A549 treated with ZK216348 at 1 μM for 4 hours (cell line): Measurements from ENCODE around the gene OSBPL1A. TPM values are rescaled to one million over a fixed set of nuclear protein-coding genes. Genes with fewer than 3 reads are reported as not detected.

Experiments
- total RNA-seq: library from RNA; stranded (reverse); fragments of 200-300 nt; extraction: Qiagen RNA extraction; gene quantifications from 5 replicates; pipeline ENCODE4 v1.2.3, GENCODE V29; 2022; ENCODE audit warnings: low read depth

The OSBPL1A gene
- 11.0 to 16.5 TPM (median 13.2 TPM) in 5 replicates for total RNA-seq

GRCh38 chr18:24397694-24398368 is at the start of gene OSBPL1A:
Gene OSBPL1A (minus strand): TSS chr18:24397824. CDS start chr18:24377533, 20,291 bp downstream.

GRCh38 chr18:24426398-24427294 is 29.0 kb upstream of the OSBPL1A start, which contains the start of gene IMPACT:
Gene IMPACT (plus strand): TSS chr18:24426670. CDS start chr18:24426757, 87 bp downstream.

GRCh38 chr18:24138789-24139616 is 258.6 kb downstream of the OSBPL1A start, which contains the start of gene CABYR:
Gene CABYR (plus strand): TSS chr18:24139062. CDS start chr18:24143115, 4,053 bp downstream.

Other genes starting within 250 kb of the OSBPL1A start
- 9.9 to 23.2 TPM (median 12.9 TPM) in 5 replicates for gene IMPACT, start 28.8 kb upstream of the OSBPL1A start, total RNA-seq
- gene HRH4, start 62.8 kb upstream of the OSBPL1A start, total RNA-seq: not detected in 5 replicates